ENCODE results near the gene DEXI. TPM values are rescaled to one million over a fixed set of nuclear protein-coding genes. Genes with fewer than 3 reads are reported as not detected.
A peak's percentile ranks its signal among the peaks of the same experiment; 100 is the strongest.
"Not testable (repeated sequence)": the region's sequence is repeated elsewhere in the genome, so short reads cannot be mapped to it uniquely, and the experiment has no call there.

The DEXI gene
- polyA plus RNA-seq, 6 donors from 2014 or later = 10.1 to 22.6 (median 15.6) TPM

DNA sequence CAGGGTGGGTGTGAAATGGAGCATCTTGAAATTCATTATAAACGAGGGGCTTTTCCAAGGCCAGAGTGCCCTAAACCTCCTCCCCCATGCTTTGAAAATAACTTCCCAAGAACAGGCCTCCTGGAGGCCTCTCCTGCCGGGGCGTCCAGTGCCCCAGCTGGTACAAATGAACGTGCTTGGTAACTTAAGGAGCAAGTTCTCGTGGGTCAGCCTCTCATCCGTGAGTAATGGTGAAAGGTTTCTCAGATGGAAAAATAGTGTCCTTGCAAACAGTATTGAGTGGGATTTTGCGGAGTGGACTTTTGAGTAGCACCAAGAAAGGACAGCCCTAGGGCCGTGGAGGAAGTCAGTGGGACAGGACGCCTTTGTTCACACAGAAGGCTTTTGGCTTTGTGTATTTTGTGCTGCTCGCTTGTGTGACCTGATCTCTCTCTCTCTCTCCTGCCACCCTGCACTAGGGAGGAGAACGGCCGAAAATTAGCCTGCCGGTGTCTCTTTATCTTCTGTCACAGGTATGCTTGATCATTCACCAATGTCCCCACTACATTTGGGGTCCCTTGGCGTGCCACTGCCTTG is 36.7 kb upstream of the DEXI start:
- no peak overlapping the region for H3K4me3 Mint-ChIP-seq
- H3K27me3 Mint-ChIP-seq = no peaks in the 10 kb centered on the region
- H3K36me3 Mint-ChIP-seq = peaks cover 12 to 18% of the 10 kb centered on the region in 2 donors
- H3K4me1 Mint-ChIP-seq = peaks cover 0 to 6% (median 0%) of the 10 kb centered on the region in 3 donors
- ATAC-seq (ENCODE audit: low read depth in 2 of 2) (no peak), DNase-seq (no peak)
- H3K27ac Mint-ChIP-seq = peak overlapping the region in 2 of 6 donors; percentile 28 to 57
- H3K9me3 Mint-ChIP-seq = no peaks in the 10 kb centered on the region

DNA sequence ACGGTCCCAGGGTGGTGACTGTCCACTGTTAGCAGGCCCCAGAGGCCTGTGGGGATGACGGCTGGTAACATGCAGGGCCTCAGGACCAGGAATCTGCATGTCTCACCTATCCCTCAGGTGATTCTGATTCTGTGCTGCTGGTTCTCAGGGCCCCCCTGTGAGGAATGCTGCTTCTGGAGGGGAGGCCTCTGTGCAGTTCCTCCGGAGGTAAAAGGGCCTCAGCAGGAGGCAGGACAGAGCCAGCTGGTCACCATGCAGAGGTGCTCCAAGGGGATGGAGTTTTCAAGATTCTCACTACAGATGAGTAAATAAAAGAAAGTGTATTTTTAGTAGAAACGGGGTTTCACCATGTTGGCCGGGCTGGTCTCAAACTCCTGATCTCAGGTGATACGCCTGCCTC is 35.9 kb upstream of the DEXI start:
- H3K27me3 Mint-ChIP-seq = no peaks in the 10 kb centered on the region
- H3K4me1 Mint-ChIP-seq = peaks cover 0 to 6% (median 0%) of the 10 kb centered on the region in 3 donors
- H3K9me3 Mint-ChIP-seq = no peaks in the 10 kb centered on the region
- H3K27ac Mint-ChIP-seq = peak overlapping the region in 3 of 6 donors; percentile 41 to 62 (median 54)
- H3K4me3 Mint-ChIP-seq = no peak overlapping the region
- DNase-seq (no peak), ATAC-seq (ENCODE audit: low read depth in 2 of 2) (no peak)
- H3K36me3 Mint-ChIP-seq = peaks cover 13 to 21% of the 10 kb centered on the region in 2 donors

DNA sequence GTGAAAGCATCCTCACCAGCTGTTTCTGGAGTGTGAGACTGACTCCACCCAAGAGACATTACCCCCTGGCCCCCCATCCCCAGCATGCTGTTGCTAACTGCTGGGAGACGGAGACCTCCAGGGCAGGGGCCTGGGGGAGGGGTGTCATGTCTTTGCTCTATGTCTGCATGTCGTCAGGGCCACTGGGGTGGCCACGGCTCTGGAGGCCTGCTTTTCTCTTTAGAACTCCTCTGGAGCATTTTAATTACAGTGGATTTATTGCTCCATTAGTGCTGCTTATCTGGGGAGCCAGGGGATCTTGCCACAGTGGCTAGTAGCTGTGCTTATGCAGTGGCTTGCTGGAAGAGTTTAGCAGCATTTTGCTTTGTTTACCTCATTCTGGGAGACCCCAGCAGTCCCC is 34.4 kb upstream of the DEXI start:
- no peaks in the 10 kb centered on the region for H3K9me3 Mint-ChIP-seq
- no peaks in the 10 kb centered on the region for H3K4me1 Mint-ChIP-seq
- H3K27ac Mint-ChIP-seq = peak overlapping the region in 1 of 6 donors; percentile 24
- no peak overlapping the region for H3K4me3 Mint-ChIP-seq
- ATAC-seq (ENCODE audit: low read depth in 2 of 2) (no peak), DNase-seq (no peak)
- H3K36me3 Mint-ChIP-seq = peaks cover 18 to 34% of the 10 kb centered on the region in 2 donors
- no peaks in the 10 kb centered on the region for H3K27me3 Mint-ChIP-seq

DNA sequence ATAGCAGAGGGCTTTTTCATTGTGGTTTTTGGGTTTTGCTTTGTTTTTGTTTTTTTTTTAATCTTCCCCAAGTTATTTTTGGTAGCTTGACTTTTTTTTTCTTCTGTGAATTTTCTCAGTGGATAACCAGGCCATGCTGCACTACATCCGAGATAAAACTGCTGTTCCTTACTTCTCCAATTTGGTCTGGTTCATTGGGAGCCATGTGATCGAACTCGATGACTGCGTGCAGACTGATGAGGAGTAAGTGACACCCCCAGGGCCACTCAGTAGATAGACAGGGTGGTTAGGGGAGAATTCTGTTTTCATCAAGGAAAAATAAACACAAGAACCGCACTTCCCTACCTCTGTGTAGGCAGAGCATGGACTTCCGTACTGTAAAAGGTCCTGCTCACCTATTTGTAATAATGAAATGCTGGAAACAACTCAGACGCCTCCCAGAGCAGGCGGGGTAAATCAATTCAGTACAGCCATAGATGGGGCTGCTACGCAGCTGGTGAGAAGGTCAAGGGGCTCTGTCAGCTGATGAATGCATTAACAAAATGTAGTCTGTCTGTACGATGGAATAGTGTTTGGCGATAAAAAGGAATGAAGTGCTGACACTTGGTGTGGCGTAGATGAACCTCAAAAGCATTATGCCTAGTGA is 30.7 kb upstream of the DEXI start:
- H3K27ac Mint-ChIP-seq = peak overlapping the region in 2 of 6 donors; percentile 44 to 65
- DNase-seq (no peak), ATAC-seq (ENCODE audit: low read depth in 2 of 2) (no peak)
- no peak overlapping the region for H3K4me3 Mint-ChIP-seq
- H3K36me3 Mint-ChIP-seq = peaks cover 20 to 39% of the 10 kb centered on the region in 2 donors
- H3K9me3 Mint-ChIP-seq = no peaks in the 10 kb centered on the region
- no peaks in the 10 kb centered on the region for H3K27me3 Mint-ChIP-seq
- H3K4me1 Mint-ChIP-seq = no peaks in the 10 kb centered on the region

DNA sequence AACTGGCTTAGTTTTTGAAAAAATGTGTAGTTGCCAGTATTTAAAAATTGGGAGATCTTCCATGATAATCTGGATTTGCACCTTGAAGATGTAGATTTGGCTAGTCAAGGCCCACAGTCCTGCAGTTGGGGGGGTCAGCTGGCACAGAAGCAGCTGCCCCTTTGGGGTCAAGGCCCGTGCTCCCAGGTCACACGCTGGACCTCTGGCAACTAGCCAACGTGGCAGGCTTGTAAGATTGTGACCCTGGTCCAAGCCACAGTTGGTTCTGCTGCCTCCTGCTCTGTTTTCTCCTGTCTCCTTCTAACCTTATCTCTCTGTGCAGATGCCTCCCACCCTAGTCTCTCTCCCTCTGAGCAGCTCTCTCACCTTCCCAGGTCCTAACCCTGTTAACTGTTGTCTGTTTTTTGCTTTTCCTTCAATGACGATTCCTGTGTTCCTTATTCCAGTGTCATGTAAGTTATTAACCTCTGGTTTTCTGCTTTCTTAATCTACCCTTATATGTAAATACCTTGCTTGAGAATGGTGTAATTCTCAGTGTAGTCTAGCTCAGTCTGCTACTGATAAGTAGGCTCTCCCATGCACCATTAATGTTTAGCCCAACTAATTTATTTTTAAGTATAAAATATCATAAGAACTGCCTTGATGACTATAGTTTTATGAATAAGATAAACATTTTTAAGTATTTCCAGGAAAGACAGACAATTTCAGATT is 30.0 kb upstream of the DEXI start:
- Mint-ChIP-seq H3K27ac (peak overlapping the region in 1 of 6 donors; percentile 77), H3K4me3 (no peak overlapping the region), H3K9me3 (no peaks in the 10 kb centered on the region), H3K27me3 (no peaks in the 10 kb centered on the region), H3K36me3 (peaks cover 20 to 33% of the 10 kb centered on the region in 2 donors), H3K4me1 (no peaks in the 10 kb centered on the region)
- DNase-seq = no peak
- no peak for ATAC-seq (ENCODE audit: low read depth in 2 of 2)

DNA sequence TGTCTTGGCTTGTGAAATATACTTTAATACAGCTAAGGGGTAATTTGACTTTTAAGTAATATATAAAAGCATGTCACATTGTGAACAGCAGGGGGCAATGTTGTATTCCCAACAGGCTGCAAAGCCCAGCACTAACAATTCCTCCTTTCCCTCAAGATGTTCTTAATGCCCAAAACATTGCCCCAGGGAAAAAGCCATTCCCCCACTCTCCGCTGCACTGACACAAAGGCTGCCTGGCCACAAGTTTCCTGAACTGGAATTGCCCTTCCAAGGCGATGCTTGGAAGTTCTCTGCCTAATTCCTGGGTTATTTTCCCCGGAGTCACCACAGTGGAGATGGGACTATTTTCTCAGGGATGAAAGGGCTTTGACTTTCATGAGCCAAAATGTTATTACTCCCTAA is 29.3 kb upstream of the DEXI start:
- H3K4me3 Mint-ChIP-seq = no peak overlapping the region
- H3K27ac Mint-ChIP-seq = no peak overlapping the region
- no peaks in the 10 kb centered on the region for H3K9me3 Mint-ChIP-seq
- ATAC-seq (ENCODE audit: low read depth in 2 of 2) (no peak), DNase-seq (peak; percentile 21)
- H3K4me1 Mint-ChIP-seq = peaks cover 0 to 4% (median 0%) of the 10 kb centered on the region in 3 donors
- no peaks in the 10 kb centered on the region for H3K27me3 Mint-ChIP-seq
- H3K36me3 Mint-ChIP-seq = peaks cover 20 to 33% of the 10 kb centered on the region in 2 donors

DNA sequence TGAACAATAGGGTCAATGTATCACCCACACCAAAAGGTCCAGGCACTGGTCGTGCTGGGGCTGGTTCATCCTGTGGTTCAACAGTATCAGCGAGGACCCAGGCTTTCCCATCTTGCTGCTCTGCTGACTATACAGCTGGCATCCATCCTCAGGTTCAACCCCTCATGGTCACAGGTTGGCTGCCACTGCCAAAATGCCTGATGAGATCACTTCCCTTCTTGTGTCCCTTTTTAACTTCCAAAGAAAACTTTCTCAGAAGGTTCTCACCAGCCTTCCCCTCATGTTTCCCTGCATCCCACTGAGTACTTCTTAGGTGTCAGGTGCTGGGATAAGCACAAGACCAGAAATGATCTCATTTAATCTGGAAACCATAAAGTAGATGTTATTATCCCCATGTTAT is 27.8 kb upstream of the DEXI start:
- H3K27me3 Mint-ChIP-seq = no peaks in the 10 kb centered on the region
- H3K4me1 Mint-ChIP-seq = peaks cover 12 to 19% (median 14%) of the 10 kb centered on the region in 3 donors
- H3K36me3 Mint-ChIP-seq = peaks cover 23 to 42% of the 10 kb centered on the region in 2 donors
- no peaks in the 10 kb centered on the region for H3K9me3 Mint-ChIP-seq
- DNase-seq (no peak), ATAC-seq (ENCODE audit: low read depth in 2 of 2) (no peak)
- peak overlapping the region in 2 of 6 donors; percentile 53 to 62 for H3K27ac Mint-ChIP-seq
- no peak overlapping the region for H3K4me3 Mint-ChIP-seq

DNA sequence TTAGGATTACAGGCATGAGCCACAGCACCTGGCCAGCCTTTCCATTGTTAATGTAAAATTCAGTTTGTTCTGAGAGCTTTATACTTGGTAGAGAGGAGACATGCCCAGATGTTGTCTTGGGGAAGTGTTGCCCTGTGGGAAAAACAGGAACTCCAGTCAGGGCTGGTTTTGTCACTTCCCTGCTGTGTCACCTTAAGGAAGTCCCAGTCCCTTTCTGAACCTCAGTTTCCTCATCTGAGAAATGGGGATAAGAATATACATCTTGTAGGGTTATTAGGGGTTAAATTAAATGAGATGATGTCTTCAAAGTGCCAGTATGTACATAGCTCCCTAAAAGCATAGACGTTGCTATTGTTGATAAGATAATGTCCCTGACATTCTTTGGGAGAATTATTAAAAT is 27.3 kb upstream of the DEXI start:
- H3K36me3 Mint-ChIP-seq = peaks cover 25 to 38% of the 10 kb centered on the region in 2 donors
- H3K27ac Mint-ChIP-seq = peak overlapping the region in 1 of 6 donors; percentile 53
- H3K9me3 Mint-ChIP-seq = no peaks in the 10 kb centered on the region
- H3K27me3 Mint-ChIP-seq = no peaks in the 10 kb centered on the region
- DNase-seq (no peak), ATAC-seq (ENCODE audit: low read depth in 2 of 2) (no peak)
- no peak overlapping the region for H3K4me3 Mint-ChIP-seq
- peaks cover 16 to 23% (median 18%) of the 10 kb centered on the region in 3 donors for H3K4me1 Mint-ChIP-seq

DNA sequence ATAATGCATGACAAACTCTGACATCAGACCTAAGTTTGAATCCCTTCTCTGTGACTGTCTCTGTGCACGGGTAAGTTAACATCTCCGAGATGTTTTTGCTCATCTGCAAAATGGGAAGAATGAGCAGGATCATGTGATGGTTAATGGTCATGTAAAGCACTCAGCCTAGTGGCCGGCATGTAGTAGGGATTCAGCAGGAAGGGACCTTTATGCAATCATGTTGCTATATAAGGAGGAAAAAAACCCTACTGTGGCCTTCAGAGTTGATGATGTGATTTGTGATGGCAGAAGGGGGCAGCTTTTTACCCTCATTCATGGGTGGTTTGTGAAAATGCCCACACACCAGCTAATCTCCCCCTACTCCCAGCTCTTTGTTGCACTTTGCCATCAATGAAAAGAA is 26.2 kb upstream of the DEXI start:
- H3K4me3 Mint-ChIP-seq = no peak overlapping the region
- H3K4me1 Mint-ChIP-seq = peaks cover 22 to 34% (median 26%) of the 10 kb centered on the region in 3 donors
- H3K9me3 Mint-ChIP-seq = no peaks in the 10 kb centered on the region
- peak overlapping the region in 3 of 6 donors; percentile 54 to 92 (median 60) for H3K27ac Mint-ChIP-seq
- H3K36me3 Mint-ChIP-seq = peaks cover 25 to 36% of the 10 kb centered on the region in 2 donors
- no peak for ATAC-seq (ENCODE audit: low read depth in 2 of 2)
- H3K27me3 Mint-ChIP-seq = no peaks in the 10 kb centered on the region
- no peak for DNase-seq

DNA sequence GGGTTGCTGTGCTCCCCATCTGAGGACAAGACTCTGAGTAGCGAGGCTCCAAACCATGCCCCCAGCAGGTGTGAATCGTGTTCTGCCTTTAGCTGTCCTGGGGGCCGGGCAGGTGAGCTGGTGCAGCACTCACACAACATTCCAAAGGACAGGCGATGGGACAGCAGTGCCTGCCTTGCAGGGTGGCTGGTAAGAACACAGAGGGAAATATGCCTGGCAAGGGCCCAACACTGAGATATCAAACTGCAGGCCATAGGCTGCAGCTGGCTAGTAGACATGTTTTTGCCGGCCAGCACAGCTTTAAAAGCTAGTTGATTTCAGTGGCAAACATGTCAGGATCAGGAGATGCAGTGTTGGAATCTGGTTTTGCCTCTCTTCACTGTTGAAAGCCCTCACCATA is 25.7 kb upstream of the DEXI start:
- Mint-ChIP-seq H3K4me3 (no peak overlapping the region), H3K4me1 (peaks cover 22 to 37% (median 26%) of the 10 kb centered on the region in 3 donors), H3K27ac (peak overlapping the region in 2 of 6 donors; percentile 60 to 92), H3K36me3 (peaks cover 23 to 36% of the 10 kb centered on the region in 2 donors), H3K27me3 (no peaks in the 10 kb centered on the region), H3K9me3 (no peaks in the 10 kb centered on the region)
- ATAC-seq (ENCODE audit: low read depth in 2 of 2) = no peak
- DNase-seq = no peak

DNA sequence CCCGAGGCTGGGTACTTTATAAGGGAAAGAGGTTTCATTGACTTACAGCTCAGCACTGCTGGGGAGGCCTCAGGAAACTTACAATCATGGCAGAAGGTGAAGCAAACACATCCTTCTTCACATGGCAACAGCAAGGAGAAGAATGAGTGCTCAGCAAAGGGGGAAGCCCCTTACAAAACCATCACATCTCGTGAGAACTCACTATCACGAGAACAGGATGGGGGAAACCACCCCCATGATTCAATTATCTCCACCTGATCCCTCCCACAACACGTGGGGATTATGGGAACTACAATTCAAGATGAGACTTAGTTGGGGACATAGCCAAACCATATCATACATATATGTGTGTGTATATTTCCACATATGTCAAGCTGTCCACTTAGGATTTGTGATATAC is 24.3 kb upstream of the DEXI start:
- peak overlapping the region in 5 of 6 donors; percentile 46 to 96 (median 92) for H3K27ac Mint-ChIP-seq
- peaks cover 25 to 30% of the 10 kb centered on the region in 2 donors for H3K36me3 Mint-ChIP-seq
- not testable (repeated sequence) for DNase-seq, H3K9me3 Mint-ChIP-seq, H3K27me3 Mint-ChIP-seq, H3K4me3 Mint-ChIP-seq
- peaks cover 22 to 37% (median 26%) of the 10 kb centered on the region in 3 donors for H3K4me1 Mint-ChIP-seq
- peak in 1 of 2 donors; percentile 6 for ATAC-seq (ENCODE audit: low read depth in 2 of 2)

DNA sequence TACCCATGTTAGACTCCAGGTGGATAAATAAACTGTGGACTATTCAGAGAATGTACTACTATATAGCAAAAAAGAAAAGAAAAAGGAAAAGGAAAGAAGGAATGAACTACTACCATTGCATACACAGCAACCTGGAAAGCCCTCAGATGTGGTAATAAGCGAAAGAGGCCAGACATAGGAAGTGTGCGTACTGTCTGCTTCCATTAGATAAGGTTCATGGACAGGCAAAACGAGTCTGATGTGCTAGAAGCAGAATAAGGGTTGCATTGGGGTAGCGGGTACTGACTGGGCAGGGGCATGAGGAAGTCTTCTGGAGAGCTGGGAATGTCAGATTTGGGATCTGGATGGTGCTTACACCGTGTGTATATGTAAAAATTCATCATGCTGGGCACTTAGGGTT is 23.9 kb upstream of the DEXI start:
- Mint-ChIP-seq H3K27ac (peak overlapping the region; percentile 58 to 96 (median 94)), H3K4me3 (peak overlapping the region in 3 of 8 donors; percentile 21 to 36 (median 29)), H3K27me3 (no peaks in the 10 kb centered on the region), H3K36me3 (peaks cover 25 to 29% of the 10 kb centered on the region in 2 donors), H3K4me1 (peaks cover 22 to 37% (median 26%) of the 10 kb centered on the region in 3 donors), H3K9me3 (no peaks in the 10 kb centered on the region)
- DNase-seq = no peak
- ATAC-seq (ENCODE audit: low read depth in 2 of 2) = no peak

DNA sequence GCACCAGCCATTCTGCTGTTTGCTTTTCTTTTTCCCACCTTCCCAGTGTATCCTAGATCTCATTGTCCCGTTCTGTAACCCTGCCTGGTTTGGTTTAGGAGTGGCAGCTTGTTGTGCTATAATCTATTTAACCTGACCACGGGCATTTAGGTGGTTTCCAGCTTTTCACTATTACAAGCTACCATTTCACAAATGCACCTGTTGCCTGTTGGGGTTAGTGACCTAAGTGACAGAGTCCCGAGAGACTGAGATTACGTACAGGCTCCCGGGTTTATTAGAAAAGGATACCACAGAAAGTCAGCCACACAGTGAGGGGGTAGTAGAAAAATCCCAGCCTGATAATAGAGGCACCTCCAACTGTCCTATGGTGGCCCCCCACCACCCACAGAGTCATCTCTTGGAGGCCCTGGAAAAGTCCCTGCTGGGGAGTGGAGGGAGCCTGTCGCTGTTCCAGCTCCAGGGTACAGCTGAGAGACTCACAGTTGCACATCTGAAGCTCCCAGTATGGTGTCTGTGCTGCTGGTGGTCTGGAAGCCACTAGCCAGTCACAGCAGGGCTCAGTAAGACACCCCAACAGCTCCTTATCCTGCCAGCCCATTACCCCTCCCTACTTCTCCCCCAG is 23.3 kb upstream of the DEXI start:
- no peaks in the 10 kb centered on the region for H3K9me3 Mint-ChIP-seq
- peak overlapping the region in 2 of 8 donors; percentile 32 to 36 for H3K4me3 Mint-ChIP-seq
- peak overlapping the region; percentile 84 to 96 (median 94) for H3K27ac Mint-ChIP-seq
- peak; percentile 70 to 76 for ATAC-seq (ENCODE audit: low read depth in 2 of 2)
- peaks cover 24 to 31% of the 10 kb centered on the region in 2 donors for H3K36me3 Mint-ChIP-seq
- peak; percentile 58 for DNase-seq
- H3K4me1 Mint-ChIP-seq = peaks cover 22 to 37% (median 26%) of the 10 kb centered on the region in 3 donors
- no peaks in the 10 kb centered on the region for H3K27me3 Mint-ChIP-seq
